HG03469 (cell line): Measurements from ENCODE around the gene ATP13A3.

Experiments
- ATAC-seq: cut with Tn5 transposase; IDR thresholded peaks from one replicate; pipeline ENCODE4 v1.9.1; 2021; ENCODE audit warnings: mild to moderate bottlenecking, moderate library complexity, moderate number of reproducible peaks; ENCODE audit not compliant: unreplicated experiment

Gene ATP13A3

DNA sequence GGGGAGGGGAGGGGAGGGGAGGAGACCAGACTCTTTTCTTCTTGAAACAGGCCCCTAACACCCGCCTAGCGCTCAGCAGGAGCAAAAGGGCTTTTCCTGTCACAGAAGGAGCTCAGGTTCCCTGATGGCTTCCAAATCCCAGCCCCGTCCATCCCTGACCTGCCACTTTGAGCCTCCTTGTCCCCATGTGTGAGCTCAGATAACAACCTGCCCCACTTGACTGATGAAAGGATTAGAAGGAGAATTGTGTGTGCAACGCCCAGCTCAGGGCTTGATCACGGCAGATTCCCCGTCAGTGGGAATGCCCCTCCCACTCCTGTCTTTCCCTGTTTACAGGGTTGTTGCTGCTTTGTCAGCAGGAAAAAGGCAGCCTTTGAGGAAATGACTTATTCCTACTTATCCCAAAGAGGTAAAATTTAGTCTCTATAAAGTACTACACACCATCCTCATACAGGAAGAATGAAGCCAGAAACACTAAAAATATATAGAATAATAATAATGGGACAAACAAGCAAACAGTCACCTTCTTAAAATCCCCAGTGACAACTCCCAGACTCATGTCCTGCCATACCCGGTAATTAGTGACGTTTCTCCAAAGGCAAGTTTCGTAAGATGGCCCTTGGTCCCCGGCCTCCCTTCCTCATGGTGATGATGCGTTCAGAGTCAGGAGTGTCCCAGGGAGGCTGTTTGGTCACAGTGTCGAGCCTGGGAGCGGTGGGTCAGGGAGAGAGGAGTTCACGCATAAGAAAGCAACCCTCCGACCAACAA is 111.1 kb downstream of the ATP13A3 start:
- no peak for ATAC-seq

DNA sequence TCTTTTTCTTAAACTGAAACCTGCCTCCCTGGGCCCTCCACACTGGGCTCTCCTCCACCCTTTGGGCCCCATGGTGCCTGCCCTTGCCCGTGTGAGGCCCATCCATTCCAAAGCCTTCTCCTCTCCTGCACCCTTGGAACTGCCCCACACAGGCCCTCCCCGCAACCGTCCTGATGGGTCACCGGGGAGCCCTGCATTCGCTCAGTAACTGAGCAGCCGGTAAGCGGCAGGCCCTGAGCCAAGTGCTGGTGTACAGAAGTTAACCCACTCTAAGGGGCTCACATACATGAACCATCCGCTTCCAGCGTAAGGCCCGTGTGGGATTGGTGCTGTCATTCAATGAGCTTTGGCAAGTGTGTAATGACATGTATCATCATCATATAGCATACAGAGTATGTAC is 111.9 kb downstream of the ATP13A3 start:
- ATAC-seq, result no peak

DNA sequence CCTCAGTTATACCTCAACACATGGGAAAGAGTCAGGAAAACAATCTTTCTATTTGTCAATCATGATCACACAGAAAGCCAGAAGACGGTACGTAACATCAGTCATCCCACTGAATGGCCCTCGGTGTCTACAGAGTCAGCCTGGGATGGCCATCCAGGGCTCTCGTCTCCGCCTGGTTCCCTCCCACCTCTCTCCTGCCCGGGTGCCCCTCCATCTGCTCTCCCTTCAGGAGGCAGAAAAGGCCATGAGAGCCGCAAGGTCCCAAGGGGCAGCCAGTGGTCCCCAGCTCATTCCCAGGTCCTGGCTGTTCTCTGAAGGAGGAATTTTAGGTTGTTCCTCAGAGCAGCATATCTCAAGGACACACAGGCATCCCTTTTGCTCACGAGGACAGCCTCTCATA is 112.9 kb downstream of the ATP13A3 start:
- ATAC-seq, result no peak

DNA sequence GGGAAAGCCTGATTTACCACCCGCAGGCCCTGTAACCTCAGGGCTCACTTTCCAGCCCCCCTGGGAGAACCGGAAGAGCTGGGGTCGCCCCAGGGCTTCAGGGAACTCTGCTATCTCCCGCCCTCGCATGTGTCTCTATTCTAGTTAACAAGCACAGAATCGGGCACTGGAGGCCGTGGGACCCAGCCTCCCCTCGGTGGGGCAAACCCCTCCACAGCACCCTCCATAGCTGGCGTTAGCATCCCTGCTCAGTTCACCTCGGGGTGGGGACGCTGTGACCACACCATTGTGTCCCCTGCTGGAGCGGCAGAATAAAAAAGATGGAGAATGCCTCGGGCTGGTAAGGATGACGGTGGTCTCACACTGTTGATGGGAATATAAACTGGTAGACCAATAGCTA is 113.8 kb downstream of the ATP13A3 start:
- ATAC-seq, result no peak

DNA sequence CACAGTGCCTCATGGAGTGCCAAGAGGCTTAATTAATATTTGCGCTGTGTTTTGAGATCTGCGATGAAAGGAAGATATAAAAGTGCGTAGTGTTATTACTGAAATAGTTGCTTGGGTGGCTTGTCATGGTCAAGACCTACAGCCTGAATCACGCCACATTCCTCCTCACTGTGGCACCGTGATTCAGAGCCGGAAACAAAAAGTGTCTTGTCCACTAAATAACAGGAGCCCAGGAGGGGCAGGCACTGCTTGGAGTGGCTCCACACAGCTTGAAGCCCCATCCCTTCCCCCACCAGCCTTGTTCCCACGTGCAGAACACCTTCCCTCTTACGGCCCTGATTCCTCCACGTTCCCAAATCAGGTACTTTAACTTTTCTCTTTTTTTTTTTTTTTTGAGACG is 116.0 kb downstream of the ATP13A3 start:
- no peak for ATAC-seq

DNA sequence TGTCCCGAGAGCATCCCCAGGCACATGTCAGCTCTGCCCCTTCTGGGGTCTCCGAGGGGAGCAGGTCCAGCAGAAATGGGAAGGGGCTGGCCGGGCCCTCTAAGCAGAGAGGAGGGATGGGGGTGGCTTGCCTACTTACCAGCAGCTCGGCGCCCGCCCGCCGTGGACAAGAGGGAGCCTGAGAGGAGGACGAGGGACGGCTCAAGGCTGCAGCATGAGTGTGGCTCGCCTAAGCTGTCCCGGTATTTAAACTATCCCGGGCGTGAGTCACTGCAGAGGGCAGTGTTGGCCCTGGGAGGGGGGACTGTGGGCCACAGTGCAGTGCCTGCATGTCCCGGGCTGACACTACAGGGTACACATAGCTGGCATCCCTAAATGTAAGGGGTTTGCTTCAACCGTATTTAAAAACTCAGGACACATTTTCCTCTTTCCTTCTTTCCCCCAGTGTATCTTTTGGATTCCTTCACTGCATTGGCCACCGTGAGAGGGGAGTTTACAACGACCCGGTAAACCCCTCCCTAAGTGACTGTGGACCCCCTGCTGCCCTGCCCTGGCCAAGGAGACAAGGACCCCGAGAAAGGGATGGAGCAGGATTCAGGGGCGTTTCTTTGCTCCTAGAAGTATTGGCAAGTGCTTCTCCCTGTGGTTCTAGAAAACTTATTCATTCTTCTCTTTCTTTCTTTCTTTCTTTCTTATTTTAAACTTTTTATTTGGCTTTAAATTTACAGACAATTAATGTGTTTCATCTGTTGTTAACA is 117.1 kb downstream of the ATP13A3 start, which contains the start of gene LRRC15:
LRRC15 (minus strand) TSS at position 222 of the 758 bp plus-strand sequence. CDS start 8,700 bp downstream, outside the sequence.
- ATAC-seq, result no peak

DNA sequence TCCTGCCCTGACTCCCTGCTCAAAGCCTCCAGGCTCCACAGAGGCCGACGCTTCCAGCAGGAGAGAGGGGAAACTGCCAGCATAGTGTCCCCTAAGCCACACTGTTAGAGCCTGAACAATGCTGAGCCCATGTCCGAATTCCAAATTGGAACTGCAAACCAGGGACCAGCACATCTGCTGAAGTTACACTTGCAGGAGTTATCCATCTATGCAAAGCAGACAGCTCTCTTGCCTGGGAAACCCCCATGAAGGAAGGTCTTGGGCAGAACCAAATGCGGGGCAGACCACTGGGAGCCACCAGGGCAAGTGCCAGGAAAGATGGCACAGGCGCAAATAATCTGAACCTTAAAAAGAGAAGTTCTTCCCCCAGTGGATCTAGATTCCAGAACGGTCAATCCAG is 117.9 kb downstream of the ATP13A3 start:
- ATAC-seq, result no peak

DNA sequence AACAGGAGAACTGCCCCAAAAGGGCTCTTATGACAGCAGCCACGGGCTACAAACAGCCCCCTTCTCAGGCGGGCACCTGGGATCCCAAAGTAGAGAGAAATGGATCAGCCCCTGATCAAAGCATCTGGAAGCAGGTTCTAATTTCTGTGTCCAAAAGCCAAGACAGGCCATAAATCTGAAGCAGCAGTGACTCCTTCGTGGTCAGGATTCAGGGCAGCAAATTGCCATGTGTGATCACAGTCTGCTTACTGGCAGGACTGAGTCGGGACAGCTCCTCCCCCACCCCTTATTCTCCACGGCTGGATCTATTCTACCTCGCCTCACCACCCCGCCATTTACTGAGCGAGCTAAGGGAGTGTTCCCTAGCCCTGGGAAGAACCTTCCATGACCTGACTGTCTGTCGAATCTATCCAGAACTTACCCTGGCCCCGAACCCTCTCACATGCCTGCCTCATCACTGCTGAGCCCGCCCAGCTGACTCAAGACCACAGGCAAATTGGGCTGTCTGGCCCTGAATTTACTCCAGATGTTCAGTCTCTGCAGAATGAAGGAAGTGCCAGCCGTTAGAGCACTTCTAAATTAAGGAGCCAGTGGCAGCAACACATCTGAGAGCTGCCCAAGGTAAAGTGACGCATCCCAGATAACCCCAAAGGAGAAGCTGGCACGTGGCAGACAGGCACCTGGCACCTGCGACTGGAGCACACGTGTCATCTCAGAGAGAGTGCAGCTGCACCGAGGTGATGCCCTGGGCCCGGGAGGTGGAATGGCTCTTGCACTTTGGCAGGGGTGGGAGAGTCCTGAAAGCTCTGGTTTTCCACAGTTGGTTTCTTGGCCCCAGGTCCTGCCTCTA is 118.6 kb downstream of the ATP13A3 start:
- ATAC-seq, result no peak

DNA sequence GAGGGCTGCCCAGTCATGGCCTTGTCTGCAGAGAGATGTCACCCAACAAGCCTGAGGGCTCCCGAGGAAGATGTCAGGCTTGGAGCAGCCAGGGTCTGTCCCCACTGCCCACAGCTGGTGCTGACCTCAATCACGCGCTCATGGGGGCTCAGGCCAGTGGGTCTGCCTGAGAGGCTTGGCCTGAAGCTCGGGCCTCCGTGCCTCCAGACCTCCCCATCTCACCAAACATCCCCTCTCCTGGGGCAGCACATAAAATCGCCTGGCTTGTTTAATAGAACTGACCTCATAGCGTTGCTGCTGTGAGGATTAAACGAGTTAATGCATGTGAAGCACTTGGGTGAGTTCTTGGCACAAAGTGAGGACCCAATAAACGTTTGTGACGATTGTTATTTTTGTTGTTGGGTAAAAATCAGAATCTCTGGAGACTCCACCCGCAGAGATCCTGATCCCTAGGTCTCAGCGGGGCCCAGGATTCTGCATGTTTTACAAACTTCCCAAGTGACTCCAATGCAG is 120.8 kb downstream of the ATP13A3 start:
- no peak for ATAC-seq

DNA sequence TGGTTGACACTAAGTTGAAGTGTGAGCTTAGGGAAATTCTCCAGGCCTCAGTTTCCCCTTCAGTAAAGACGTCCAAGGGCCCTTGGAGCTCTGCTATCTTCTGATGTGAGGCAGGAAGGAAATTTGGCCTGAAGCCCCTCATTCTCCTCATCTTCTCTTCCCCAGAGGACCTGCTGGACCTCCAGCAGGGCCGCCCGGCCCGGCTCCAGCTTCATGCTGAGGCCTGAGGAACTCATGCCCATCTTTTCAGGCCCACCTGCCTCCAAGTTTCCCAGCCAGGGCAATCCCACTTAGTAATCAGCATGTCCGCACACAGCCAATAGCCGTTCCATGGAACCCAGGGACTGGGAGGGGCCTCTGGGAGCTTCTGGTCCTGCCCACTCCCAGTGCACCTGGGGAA is 121.3 kb downstream of the ATP13A3 start:
- ATAC-seq, result no peak

DNA sequence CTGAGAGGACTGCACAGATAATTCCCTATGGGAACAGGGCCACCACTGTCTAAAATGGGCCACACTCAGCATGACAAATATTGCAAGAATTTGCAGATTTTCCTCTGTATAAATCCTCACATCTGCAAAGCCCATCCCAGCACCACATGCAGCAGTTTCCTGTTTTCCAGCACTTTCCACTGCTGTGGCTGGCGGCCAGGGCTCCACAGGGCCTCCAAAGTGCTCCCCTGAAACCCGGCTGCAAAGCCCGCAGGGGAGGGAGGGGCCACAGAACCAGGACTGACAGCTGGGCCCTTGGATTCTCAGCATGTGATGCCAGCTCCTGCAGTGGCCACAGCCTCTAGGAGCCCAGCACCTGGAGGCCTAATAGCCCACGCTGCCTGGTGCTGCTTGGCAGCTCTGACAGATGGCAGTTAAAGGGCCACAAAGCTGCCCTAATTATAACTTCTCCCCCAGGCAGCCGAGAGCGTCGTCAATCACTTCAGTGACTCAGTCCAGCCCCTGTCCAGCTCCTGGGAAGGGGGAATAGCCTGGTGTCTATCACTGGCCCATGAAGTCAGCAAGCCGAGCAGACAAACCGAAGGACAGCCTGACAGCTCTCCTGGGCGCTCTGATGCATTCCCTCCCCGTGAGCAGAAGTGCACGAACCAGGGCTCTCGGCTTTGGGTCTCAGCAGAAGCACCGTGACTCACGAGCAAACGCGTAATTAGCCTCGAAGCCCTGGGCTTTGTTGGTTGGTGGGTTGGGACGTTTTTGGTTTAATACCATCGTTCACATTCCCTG is 122.0 kb downstream of the ATP13A3 start:
- ATAC-seq, result no peak

DNA sequence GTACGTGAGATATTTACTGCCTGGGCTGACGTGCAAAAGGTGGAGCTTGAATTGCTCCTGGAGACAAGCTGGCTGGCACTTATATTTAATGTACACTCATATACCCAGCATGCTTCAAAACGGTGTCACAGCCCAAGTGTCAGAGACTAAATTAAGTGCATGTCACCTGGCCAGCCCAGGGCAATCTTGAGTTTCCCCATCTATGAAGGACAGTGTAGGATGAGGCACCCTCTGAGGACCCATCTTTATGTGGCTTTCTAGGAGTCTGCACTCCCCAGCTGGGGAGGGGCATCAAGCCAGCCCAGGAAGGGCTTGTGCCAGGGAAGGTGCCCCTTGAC is 122.5 kb downstream of the ATP13A3 start:
- ATAC-seq, result no peak

DNA sequence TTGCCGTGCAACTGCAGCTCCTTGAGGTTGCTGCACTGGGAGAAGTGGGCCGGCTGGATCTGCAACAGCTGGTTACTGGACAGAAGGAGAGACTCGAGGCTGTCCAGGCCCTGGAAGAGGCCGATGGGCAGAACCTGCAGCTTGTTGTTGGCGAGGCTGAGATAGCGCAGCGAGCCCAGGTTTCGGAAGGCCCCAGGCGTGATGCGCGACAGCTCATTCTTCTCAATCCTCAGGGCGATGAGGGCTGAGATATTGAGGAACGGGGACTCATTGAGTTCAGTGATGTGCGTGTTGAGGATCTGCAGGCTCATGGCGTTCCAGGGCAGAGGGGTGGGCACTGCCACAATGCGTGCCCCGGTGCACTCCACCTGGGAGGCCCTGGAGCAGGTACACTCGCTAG is 126.2 kb downstream of the ATP13A3 start:
- ATAC-seq, result no peak

DNA sequence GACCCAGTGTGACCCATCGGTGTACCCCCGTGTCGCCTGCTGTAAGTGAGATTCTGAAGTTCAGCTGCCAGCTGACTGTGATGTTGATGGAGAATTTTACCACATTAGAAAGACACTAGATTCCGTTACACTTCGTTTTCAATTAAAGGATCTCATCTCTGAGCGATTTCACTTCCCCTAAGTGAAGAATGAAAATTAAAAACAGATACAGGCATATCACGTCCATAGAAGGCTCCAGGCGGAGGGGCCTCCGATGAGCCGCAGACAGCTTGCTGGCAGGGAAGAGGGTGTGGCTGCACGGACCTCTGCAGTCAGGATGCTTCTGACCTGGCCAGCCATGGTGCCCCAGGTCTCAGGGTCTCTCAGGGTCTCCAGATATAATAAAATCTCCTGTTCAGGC is 129.1 kb downstream of the ATP13A3 start:
- ATAC-seq, result no peak

DNA sequence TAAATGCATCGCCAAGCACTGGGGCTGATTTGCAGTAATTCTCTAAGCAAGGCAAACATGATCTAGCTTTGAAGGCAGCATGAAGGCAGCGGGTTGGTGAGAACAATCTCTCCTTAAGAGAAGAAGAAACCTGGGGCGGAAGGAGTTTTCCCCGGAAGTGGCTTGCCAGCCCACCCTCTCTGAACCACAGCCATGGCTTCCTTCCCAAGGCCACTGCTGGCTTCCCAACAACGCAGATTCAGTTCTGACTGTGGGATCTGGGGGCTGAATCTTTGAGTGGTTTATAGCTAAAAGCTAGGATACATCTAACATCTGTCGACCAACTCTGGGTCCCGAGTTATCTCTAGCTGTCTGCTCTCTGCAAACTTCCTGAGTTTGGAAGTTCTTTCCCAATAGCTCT is 131.4 kb downstream of the ATP13A3 start:
- ATAC-seq, result no peak

DNA sequence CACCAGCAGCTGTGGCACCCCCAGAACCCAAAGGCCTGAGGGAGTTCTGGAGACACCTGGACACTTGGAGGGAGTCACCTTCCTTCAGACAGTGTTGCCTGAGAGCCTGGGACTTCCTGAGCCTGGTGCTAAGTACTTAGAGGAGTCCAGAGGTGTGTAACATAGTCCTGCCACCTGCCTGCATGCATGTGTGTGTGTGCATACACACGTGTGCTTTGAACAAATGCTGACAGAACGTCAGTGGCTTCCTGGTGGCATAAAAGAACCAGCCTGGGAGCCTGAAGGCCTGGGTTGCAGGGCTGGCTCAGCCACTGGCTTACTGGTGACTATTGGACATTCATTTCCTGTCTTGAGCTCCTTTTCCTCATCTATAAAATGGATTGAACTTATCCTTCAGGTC is 132.5 kb downstream of the ATP13A3 start:
- no peak for ATAC-seq
